WTC11 (cell line): ENCODE data around the gene LIX1L. TPM values are rescaled to one million over a fixed set of nuclear protein-coding genes. Genes with fewer than 3 reads are reported as not detected.

Experiments
- total RNA-seq: library from RNA; stranded (reverse); gene quantifications from 3 replicates; pipeline ENCODE4 v1.2.3, GENCODE V29; 2021

The LIX1L gene
- total RNA-seq, 1 experiment from 2014 or later, result 3.0 TPM

Other genes with a start within 250 kb of the LIX1L start
- not detected in 3 replicates for gene CD160, start 238.5 kb downstream of the LIX1L start, total RNA-seq
- 8.1 to 9.2 TPM (median 9.0 TPM) in 3 replicates for gene RNF115, start 133.9 kb downstream of the LIX1L start, total RNA-seq
- 20.2 to 24.9 TPM (median 22.7 TPM) in 3 replicates for gene POLR3C, start 133.8 kb downstream of the LIX1L start, total RNA-seq
- 2.7 to 3.5 TPM (median 3.3 TPM) in 3 replicates for gene NUDT17, start 112.4 kb downstream of the LIX1L start, total RNA-seq
- 44.9 to 52.4 TPM (median 49.6 TPM) in 3 replicates for gene PIAS3, start 98.9 kb downstream of the LIX1L start, total RNA-seq
- gene ANKRD35, start 72.2 kb downstream of the LIX1L start, total RNA-seq, result 2.7 to 3.2 TPM (median 2.9 TPM) in 3 replicates
- 0.31 to 0.34 TPM (median 0.32 TPM) in 3 replicates for gene ITGA10, start 48.0 kb downstream of the LIX1L start, total RNA-seq
- 10.9 to 12.5 TPM (median 11.8 TPM) in 3 replicates for gene PEX11B, start 39.3 kb downstream of the LIX1L start, total RNA-seq
- gene RBM8A, start 30.5 kb downstream of the LIX1L start, total RNA-seq, result 199 to 215 TPM (median 212 TPM) in 3 replicates
- 0.21 to 0.44 TPM (median 0.22 TPM) in 3 replicates for gene ANKRD34A, start 6.6 kb upstream of the LIX1L start, total RNA-seq
- 3.8 to 8.3 TPM (median 6.7 TPM) in 3 replicates for gene POLR3GL, start 6.7 kb upstream of the LIX1L start, total RNA-seq
- gene TXNIP, start 38.6 kb upstream of the LIX1L start, total RNA-seq, result 56.7 to 76.8 TPM (median 73.8 TPM) in 3 replicates
- 0.23 to 0.50 TPM (median 0.31 TPM) in 3 replicates for gene HJV, start 63.7 kb upstream of the LIX1L start, total RNA-seq
- 0.63 to 0.80 TPM (median 0.64 TPM) in 3 replicates for gene NBPF10, start 186.8 kb upstream of the LIX1L start, total RNA-seq